Activated T-cell treated with anti-CD3 and anti-CD28 coated beads, Interleukin-2, amount 50 U/mL, for 48 hours (primary cell): ENCODE measurements around the gene C10orf62.
"Not testable (repeated sequence)": the region's sequence is repeated elsewhere in the genome, so short reads cannot be mapped to it uniquely, and the experiment has no call there.

Experiments used
- DNase-seq, 2 experiments: peaks; one replicate each; pipeline ENCODE4 v3.0.0-alpha.2; 2020

Gene C10orf62

GRCh38 chr10:97589479-97589878 is at the start of gene C10orf62:
Gene C10orf62 (plus strand): TSS chr10:97589721. CDS start chr10:97589898, 177 bp downstream.
- DNase-seq: no peak

- DNase-seq: no peak
These were observed 48.6 kb upstream of the C10orf62 start for GRCh38 chr10:97540669-97541500.

- DNase-seq: peak; percentile 59 to 70
These were observed 47.1 kb upstream of the C10orf62 start for GRCh38 chr10:97542169-97543024.

GRCh38 chr10:97543025-97543546 is 46.4 kb upstream of the C10orf62 start:
- DNase-seq: peak; percentile 77 to 79

DNA sequence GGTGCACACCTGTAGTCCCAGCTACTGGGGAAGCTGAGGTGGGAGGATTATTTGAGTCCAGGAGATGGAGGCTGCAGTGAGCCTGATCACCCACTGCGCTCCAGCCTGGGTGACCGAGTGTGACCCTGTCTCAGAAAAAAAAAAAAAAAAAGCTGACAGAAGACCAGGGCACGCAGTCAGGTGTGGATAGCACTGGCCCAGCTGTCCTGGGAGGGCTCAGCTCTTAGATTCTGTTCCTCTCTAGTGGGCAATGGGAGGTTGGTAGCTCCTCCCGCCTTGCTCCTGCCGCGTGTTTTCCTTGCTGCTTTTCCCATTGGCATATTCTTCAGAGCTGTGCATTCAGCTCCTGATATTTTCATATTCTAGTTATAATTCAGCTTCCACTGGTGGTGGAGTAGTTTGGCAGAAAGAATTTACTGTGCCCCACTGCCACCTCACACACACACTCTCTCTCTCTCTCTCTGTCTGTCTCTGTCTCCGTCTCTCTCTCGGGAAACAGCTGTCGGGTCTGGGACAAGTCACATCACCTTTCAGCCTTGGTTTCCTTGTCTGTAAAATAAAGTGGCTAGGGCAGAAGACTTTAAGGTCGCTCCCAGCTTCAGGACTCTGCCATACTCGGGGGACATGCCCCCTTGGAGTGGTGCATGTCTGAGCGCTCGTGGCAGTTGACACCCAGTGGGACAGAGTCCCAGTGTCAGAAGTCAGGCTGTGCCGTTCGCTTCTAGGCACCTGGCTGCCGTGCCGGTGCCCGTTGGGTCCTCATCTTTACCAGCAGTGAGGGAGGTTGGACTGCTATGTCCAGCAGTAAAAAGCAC is 42.9 kb upstream of the C10orf62 start:
- DNase-seq: no peak

DNA sequence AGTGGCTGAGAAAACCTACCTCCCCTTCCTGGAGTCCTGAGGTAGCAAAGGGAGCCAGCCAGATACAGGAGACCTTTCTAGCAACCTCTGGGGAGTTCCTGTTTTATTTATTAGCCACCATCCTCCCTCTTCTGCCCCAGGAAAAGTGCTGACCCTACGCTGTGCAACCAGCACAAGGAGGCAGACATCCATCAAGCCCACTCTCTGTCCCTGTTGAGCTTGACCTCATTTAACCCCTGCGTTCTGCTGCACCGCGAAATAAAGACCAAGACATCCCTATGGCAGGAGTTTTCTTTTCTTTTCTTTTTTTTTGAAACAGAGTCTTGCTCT is 42.3 kb upstream of the C10orf62 start:
- no peak for DNase-seq

DNA sequence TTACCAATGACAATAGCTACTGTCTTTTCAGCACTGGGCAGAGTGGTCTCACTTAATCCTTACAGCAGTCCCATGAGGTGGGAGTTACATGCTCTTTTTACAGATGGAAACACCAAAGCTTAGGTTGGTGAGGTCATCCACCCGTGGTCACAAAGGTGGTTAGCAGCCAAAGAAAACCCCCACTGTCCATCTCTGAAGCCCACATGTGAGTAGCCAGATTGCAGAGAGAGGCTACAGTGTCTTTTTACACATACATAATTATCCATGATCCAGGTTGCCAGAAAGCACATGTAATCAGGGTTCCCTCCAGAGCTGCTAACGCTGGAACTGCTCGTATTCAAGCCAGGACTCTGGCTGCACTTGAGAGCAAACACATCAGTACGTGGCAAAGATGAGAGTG is 41.6 kb upstream of the C10orf62 start:
- no peak for DNase-seq

- DNase-seq: no peak
These were observed 40.6 kb upstream of the C10orf62 start for GRCh38 chr10:97548828-97549455.

- no peak for DNase-seq
These were observed 39.8 kb upstream of the C10orf62 start for GRCh38 chr10:97549587-97550322.

DNA sequence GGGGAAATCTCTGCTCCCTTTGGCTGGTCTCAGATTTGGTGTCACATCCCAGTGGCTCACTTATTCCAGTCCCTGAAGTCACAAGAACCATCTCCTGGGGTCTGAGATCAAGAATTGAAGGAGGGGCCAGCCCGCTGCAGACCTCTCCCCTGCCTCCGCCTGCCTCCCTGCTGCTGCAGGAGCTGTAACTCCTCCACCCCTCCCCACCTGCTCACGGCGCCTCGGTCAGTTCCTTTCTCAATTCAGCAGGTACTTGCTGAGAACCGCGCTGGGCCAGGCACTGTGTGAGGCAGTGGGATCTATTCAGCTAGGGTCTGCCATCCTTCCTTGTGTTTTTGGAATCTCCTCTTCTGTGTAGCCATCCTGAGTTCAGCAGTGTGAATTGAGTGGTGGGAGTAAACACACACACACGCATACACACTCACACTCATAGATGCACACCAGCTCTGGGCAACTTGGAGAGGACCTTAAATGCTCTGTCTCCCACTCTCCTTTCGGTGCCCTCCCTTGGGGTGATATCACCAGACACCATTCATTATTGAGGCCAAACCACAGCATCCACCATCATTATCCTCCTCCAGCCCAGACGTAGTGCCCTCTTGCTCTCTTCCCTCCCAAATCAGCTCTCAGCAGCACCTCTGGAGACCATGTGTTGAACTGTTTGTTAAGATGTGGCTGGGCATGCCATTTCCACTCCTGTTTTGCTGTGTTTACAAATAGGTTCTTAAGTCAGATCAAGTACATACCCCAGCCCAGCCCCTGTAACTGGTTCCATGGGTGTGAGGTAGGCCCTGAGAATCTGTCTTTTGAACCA is 39.0 kb upstream of the C10orf62 start:
- no peak for DNase-seq

DNA sequence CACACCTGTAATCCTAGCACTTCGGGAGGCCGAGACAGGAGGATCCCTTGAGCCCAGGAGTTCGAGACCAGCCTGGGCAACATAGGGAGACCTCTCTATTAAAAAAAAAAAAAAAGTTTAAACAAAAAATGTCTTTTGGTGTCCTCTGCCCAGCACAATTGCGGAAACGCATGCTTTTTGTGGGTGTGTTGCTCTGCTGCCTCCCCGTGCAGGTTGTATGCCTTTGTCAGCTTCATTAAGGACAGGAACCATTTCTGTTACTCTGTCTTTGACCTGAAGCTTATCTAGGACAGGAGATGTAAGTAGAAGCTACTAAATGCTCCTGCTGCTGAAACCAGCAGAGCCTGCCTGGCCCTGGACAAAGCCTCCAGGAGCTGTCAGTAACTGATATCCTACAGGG is 38.2 kb upstream of the C10orf62 start:
- DNase-seq: no peak

DNA sequence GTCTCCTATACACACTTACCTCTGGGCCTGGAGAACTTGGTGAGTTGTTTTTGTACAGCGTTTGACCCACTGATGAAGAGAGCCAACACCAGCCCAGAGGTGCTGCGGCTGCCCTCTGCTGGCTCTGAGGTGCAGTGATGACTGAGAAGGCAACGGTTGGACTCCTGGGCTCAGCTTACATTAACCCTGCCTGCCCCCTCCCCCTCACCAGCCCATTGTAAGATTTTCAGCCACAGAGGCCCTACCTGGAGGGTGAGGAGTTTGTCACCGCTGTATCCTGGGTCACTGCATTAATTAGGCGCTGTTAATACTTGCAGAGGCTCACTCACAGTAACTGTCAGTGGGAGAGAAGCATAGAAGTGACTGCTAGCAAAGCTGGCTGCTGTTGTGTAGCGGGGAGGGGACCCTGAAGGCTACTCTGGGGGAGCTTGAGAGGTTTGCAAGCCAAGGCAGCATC is 35.9 kb upstream of the C10orf62 start:
- DNase-seq: peak; percentile 75 to 77

GRCh38 chr10:97554336-97554735 is 35.2 kb upstream of the C10orf62 start:
- not testable (repeated sequence) for DNase-seq

GRCh38 chr10:97555541-97555940 is 34.0 kb upstream of the C10orf62 start:
- not testable (repeated sequence) for DNase-seq

- not testable (repeated sequence) for DNase-seq
These were observed 28.7 kb upstream of the C10orf62 start for GRCh38 chr10:97560731-97561381.

DNA sequence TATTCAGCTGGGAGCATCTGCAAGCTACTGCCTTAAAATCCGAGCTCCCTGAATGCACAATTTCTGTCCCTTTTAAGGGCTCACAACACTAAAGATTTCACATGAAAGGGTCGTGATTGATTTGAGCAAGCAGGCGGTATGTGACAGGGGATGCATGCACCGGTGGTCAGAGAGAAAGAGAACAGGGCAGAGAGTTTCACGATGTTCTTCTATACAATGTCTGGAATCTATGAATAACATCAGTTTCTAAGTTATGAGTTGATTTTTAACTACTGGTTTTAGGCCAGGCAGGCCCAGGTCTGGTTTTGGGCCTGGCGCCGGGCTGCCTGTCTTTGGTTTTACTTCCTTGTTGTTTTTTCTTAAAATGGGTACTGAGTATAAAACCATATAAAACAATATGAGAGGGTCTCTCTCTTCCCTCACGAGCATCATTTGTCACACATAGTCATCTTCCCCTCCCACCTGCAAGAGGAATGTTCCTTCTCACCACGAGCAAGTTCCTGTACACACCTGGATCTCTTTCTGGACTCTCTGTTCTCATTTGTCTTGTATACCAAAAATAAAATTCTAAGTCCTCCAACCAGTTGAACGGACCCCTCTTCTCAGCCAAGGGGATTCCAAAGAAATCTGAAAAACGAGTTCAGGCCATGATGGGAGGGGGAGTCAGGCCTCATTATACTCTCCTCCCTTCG is 28.0 kb upstream of the C10orf62 start:
- not testable (repeated sequence) for DNase-seq

DNA sequence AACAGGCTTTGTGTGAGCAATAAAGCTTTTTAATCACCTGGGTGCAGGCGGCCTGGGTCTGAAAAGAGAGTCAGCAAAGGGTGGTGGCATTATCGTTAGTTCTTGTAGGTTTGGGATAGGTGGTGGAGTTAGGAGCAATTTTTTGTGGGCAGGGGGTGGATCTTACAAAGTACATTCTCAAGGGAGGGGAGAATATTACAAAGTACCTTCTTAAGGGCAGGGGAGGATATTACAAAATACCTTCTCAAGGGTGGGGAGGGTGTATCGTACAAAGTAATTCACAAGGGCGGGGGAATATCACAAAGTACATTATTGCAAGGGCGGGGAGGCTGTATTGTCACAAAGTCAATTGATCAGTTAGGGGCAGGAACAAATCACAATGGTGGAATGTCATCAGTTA is 27.2 kb upstream of the C10orf62 start:
- not testable (repeated sequence) for DNase-seq

- DNase-seq: no peak
These were observed 26.2 kb upstream of the C10orf62 start for GRCh38 chr10:97563337-97563736.

GRCh38 chr10:97564776-97565175 is 24.7 kb upstream of the C10orf62 start:
- DNase-seq: no peak
